Esophagus squamous epithelium (tissue), 5 donors: ENCODE measurements around the gene SUN5. TPM values are rescaled to one million over a fixed set of nuclear protein-coding genes. Genes with fewer than 3 reads are reported as not detected.

Experiments used
- DNase-seq: peaks from one replicate; lab custom pipeline; 2025; lab: John Stamatoyannopoulos, UW
- H3K27ac ChIP-seq, 4 donors: fragments of 200-600 bp; sonication (generic); one replicate each; pipeline ENCODE4 v1.5.1; 2016 to 2019; ENCODE audit warnings: mild to moderate bottlenecking in 1 of 4
- H3K27me3 ChIP-seq, 4 donors: fragments of 200-600 bp; sonication (generic); 1 replicate in 3 of 4; 2 replicates in 1 of 4; pipeline versions ENCODE4 v1.5.1 to v1.6.0; 2017 to 2021; ENCODE audit warnings: antibody characterized with exemption in 1 of 4
- H3K36me3 ChIP-seq, 3 donors: fragments of 200-600 bp; sonication (generic); one replicate each; pipeline ENCODE4 v1.5.1; 2016 to 2019
- H3K4me1 ChIP-seq, 3 donors: fragments of 200-600 bp; sonication (generic); one replicate each; pipeline ENCODE4 v1.5.1; 2017 to 2019
- H3K4me3 ChIP-seq, 4 donors: fragments of 200-600 bp; sonication (generic); 1 replicate in 3 of 4; 2 replicates in 1 of 4; pipeline ENCODE4 v1.5.1; 2016 to 2019; ENCODE audit warnings: mild to moderate bottlenecking in 2 of 4, moderate library complexity in 1 of 4
- H3K9me3 ChIP-seq, 3 donors: fragments of 200-600 bp; sonication (generic); one replicate each; pipeline ENCODE4 v1.5.1; 2016 to 2019
- POLR2A ChIP-seq, 4 donors: fragments of 450-650 bp; IDR thresholded peaks; one replicate each; pipeline ENCODE4 v1.6.1; 2017; ENCODE audit warnings: antibody characterized with exemption in 4 of 4, mild to moderate bottlenecking in 4 of 4, moderate library complexity in 3 of 4
- WGBS, 2 donors: methylation state at CpG; one replicate each; pipeline ENCODE4 v1.1.5; 2018; 5-methylcytosine and 5-hydroxymethylcytosine counted together
- intact Hi-C: fragments of 100-400 bp; cut with DNase I; formaldehyde crosslinking; loops from one replicate; pipeline ENCODE4 v1.15.0; 2022
- total RNA-seq, 4 donors: library from RNA; depleted of rRNA; stranded (reverse); fragments of >200 nt; gene quantifications; one replicate each; pipeline ENCODE4 v1.1.0, GENCODE V29; 2016
- TF ChIP-seq, protein P1 (sequence below), 6 experiments: fragments of 450-650 bp in 4 of 6; fragments of 200-600 bp in 2 of 6; sonication (generic) in 2 of 6; IDR thresholded peaks; one replicate each; pipeline ENCODE4 v1.5.1; 2016 to 2019; ENCODE audit warnings: antibody characterized with exemption in 6 of 6, mild to moderate bottlenecking in 4 of 6, moderate library complexity in 4 of 6
- donor health status: DM: yes; HTN: yes; CAD: no.

SUN5 gene
- total RNA-seq, 4 donors from 2014 or later, result not detected

DNA sequence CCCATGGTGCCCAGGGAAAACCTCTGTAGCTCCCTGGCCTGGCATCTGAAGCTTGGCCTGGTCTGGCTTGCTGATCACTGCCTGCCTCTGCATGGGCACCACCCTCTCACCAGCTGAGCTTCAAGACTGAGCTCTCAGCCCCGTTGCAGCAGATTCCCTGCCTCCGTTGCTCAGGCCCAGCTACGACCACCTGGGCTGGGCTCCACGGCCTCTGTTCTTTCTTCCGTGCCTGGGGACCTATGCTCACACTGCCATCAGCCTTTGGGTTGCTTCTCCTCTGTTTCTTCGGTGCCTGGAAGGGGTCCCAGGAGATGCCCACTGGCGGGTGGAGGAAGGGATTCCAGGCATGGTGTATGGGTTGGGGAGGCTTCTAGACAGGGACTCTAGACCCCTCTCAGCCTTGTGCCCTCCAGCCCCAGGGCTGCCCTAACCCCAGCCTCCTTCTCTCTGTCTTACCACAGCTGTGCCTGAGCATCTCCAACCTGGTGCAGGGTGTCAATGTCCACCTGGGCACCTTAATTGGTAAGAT lies 12.4 kb upstream of the SUN5 start:
- TF ChIP-seq POLR2A (IDR thresholded peaks at IDR 0.05), result no peak
- TF ChIP-seq, protein P1, sequence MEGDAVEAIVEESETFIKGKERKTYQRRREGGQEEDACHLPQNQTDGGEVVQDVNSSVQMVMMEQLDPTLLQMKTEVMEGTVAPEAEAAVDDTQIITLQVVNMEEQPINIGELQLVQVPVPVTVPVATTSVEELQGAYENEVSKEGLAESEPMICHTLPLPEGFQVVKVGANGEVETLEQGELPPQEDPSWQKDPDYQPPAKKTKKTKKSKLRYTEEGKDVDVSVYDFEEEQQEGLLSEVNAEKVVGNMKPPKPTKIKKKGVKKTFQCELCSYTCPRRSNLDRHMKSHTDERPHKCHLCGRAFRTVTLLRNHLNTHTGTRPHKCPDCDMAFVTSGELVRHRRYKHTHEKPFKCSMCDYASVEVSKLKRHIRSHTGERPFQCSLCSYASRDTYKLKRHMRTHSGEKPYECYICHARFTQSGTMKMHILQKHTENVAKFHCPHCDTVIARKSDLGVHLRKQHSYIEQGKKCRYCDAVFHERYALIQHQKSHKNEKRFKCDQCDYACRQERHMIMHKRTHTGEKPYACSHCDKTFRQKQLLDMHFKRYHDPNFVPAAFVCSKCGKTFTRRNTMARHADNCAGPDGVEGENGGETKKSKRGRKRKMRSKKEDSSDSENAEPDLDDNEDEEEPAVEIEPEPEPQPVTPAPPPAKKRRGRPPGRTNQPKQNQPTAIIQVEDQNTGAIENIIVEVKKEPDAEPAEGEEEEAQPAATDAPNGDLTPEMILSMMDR (IDR thresholded peaks at IDR 0.05), result no peak
- no peaks in the 10 kb centered on the region for H3K36me3 ChIP-seq
- no peaks in the 10 kb centered on the region for H3K4me1 ChIP-seq
- H3K9me3 ChIP-seq, result no peaks in the 10 kb centered on the region
- intact Hi-C loops, result no loop called here
- H3K27ac ChIP-seq, result no peak overlapping the region
- no peak overlapping the region for H3K4me3 ChIP-seq
- WGBS, 2 donors, result 63 to 68% methylated on average over 5 to 7 of the region's 7 CpGs
- DNase-seq, result no peak
- peaks cover 0 to 63% (median 0%) of the 10 kb centered on the region in 4 donors for H3K27me3 ChIP-seq

DNA sequence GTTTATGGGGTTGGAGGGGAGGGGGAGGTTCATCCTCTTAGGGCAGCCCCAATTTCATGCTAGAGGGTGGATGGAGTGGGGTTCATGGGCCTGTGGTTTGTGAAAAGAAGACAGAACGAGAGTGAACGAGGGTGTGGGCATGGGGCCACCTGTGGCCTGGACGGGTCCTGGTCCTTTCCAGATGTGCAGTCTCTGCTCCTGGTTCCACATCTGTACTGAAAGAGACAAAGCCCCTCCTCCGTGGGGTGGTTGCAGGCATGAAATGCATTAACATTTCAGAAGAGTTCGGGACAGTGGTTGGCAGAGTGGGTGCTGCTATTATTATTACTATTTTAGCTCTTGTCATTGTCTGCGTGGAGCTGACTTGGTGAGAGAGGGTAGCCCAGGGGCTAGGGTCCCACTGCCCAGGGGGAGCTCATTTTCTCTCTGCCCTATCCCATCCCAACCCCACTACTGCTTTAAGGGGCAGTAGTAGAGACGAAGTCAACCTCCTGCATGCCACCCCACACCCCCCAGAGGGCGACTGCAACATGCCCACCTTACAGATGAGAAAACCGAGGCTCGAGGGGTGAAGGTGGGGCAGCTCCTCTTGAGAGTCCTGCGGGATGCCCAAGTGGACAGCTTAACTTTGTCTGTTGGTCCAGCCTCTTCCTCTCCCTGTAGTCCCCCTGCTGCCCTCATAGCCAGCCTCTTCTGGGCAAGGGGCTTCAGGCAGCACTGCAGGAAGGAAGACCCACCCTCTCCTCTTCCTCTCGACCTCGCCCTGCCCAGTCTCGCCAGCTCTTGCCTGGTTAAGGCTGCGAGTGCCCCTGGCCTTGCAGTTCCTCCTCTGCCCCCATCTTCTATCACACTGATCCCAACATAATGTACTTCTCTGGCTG lies 11.7 kb upstream of the SUN5 start:
- DNase-seq, result no peak
- H3K27ac ChIP-seq, result no peak overlapping the region
- 52% methylated on average over 12 to 15 of the region's 15 CpGs for WGBS, 2 donors

DNA sequence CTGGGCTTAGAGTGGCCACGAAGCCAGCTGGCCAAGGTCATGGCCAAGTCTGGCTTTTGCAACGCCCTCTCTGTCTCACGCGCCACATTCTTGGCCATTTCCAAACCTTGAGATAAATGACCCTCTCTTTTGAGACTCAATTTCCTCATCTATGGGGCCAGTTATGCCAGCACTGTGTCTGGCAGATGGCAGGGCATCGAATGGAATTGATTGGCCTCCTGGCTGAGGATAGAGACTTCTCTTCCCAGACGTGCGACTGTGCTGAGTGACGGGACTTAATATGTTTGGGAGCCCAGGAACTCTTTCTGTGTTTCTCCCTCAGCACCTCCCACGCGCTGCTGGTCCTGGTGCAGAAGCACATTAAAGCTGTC lies 10.9 kb upstream of the SUN5 start:
- Histone ChIP-seq H3K27me3 (peaks cover 0 to 78% (median 0%) of the 10 kb centered on the region in 4 donors), H3K9me3 (no peaks in the 10 kb centered on the region), H3K4me3 (no peak overlapping the region), H3K27ac (no peak overlapping the region), H3K36me3 (no peaks in the 10 kb centered on the region), H3K4me1 (no peaks in the 10 kb centered on the region)
- WGBS, 2 donors, result 80 to 81% methylated on average over 8 to 10 of the region's 10 CpGs
- no peak for TF ChIP-seq POLR2A (IDR thresholded peaks at IDR 0.05)
- TF ChIP-seq, protein P1 (IDR thresholded peaks at IDR 0.05), result no peak
- intact Hi-C loops, result no loop called here
- no peak for DNase-seq

More for the DNA sequence above, 11.7 kb upstream of the SUN5 start:
- no peaks in the 10 kb centered on the region for H3K9me3 ChIP-seq
- H3K36me3 ChIP-seq, result no peaks in the 10 kb centered on the region
- intact Hi-C loops, result no loop called here
- no peaks in the 10 kb centered on the region for H3K4me1 ChIP-seq
- no peak for TF ChIP-seq POLR2A (IDR thresholded peaks at IDR 0.05)
- TF ChIP-seq, protein P1 (IDR thresholded peaks at IDR 0.05), result no peak
- peaks cover 0 to 70% (median 0%) of the 10 kb centered on the region in 4 donors for H3K27me3 ChIP-seq
- no peak overlapping the region for H3K4me3 ChIP-seq

DNA sequence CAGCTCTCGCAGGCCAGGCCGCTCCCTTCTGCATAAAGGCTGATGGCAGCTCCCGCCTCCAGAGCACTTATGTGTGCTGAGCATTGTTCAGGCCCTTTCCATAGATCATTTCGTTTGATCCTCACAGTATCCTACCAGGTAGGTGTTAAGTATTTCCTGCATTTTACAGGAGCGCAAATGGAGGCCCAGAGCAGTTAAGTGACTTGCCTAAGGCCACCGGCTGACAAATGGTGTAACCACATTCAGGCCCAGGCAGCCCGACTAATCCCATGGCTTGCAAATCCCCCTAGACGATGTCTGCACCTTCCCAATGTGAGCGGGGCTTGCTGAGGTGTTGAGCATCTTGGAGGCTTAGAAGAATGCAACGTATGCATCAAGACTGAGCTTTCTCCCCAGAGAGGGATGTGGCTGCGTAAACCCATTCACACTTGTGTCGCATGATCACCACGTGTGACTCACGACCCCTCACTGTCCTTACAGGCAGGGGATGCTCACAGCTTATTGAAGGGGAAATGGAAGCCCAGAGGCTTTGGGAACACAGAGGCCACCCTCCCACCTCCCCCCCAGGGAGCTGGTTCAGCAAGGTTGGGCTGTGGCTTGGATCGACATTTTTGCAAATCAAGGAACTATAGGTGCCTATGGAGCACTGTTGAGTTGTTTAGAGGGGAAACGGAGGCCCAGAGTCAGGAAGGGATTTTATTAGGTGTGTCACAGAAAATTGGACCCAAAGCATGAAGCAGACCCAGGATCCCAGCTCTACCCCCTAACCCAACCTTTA lies 10.3 kb upstream of the SUN5 start:
- peaks cover 0 to 83% (median 0%) of the 10 kb centered on the region in 4 donors for H3K27me3 ChIP-seq
- H3K27ac ChIP-seq, result no peak overlapping the region
- WGBS, 2 donors, result 46 to 55% methylated on average over 5 to 16 of the region's 16 CpGs
- DNase-seq, result no peak
- H3K4me3 ChIP-seq, result no peak overlapping the region
- H3K4me1 ChIP-seq, result peaks cover 0 to 6% (median 0%) of the 10 kb centered on the region in 3 donors
- no peaks in the 10 kb centered on the region for H3K9me3 ChIP-seq
- no peaks in the 10 kb centered on the region for H3K36me3 ChIP-seq
- intact Hi-C loops, result no loop called here
- TF ChIP-seq, protein P1 (IDR thresholded peaks at IDR 0.05), result no peak
- TF ChIP-seq POLR2A (IDR thresholded peaks at IDR 0.05), result no peak
